A673 (cell line): ENCODE measurements around the gene AGTPBP1. TPM values are rescaled to one million over a fixed set of nuclear protein-coding genes. Genes with fewer than 3 reads are reported as not detected.
A peak's percentile ranks its signal among the peaks of the same experiment; 100 is the strongest.

ENCODE experiments used
- BruUV-seq: library from RNA; stranded (reverse); fragments of 400-500 nt; replicated peaks from 2 replicates; lab custom pipeline; 2021; lab: Mats Ljungman, UMichigan
- CTCF ChIA-PET: fragments of 300-600 bp; sonication (Branson Sonifier 250); formaldehyde crosslinking; loops from one replicate; lab custom pipeline; 2022; ENCODE audit warnings: antibody characterized with exemption; lab: Charles Lee
- POLR2A ChIA-PET: fragments of 300-600 bp; sonication (Branson Sonifier 250); formaldehyde crosslinking; loops from one replicate; lab custom pipeline; 2022; ENCODE audit warnings: antibody characterized with exemption; ENCODE audit not compliant: low non-redundant PET; lab: Charles Lee
- DNase-seq: peaks from one replicate; pipeline ENCODE4 v3.0.0-alpha.2; 2015; ENCODE audit warnings: low spot score
- H3K27ac ChIP-seq: fragments of 200-600 bp; sonication (generic); 2 replicates; pipeline ENCODE4 v1.5.1; 2016; ENCODE audit warnings: mixed run types, low read depth, mild to moderate bottlenecking, mixed read lengths, antibody characterized with exemption, low read length; ENCODE audit not compliant: poor library complexity, severe bottlenecking
- H3K27me3 ChIP-seq: fragments of 200-600 bp; sonication (generic); replicated peaks from 2 replicates; pipeline ENCODE4 v1.6.1; 2017; ENCODE audit warnings: mixed run types, low read depth, mild to moderate bottlenecking, mixed read lengths, antibody characterized with exemption, low read length; ENCODE audit not compliant: insufficient read depth, poor library complexity
- H3K36me3 ChIP-seq: fragments of 200-600 bp; sonication (generic); 2 replicates; pipeline ENCODE4 v1.6.1; 2016; ENCODE audit warnings: mixed run types, mild to moderate bottlenecking, mixed read lengths, antibody characterized with exemption, low read length; ENCODE audit not compliant: insufficient read depth, poor library complexity, severe bottlenecking
- H3K4me1 ChIP-seq: fragments of 200-600 bp; sonication (generic); 2 replicates; pipeline ENCODE4 v1.6.1; 2017; ENCODE audit warnings: mixed run types, mild to moderate bottlenecking, mixed read lengths, antibody characterized with exemption, low read length; ENCODE audit not compliant: insufficient read depth, poor library complexity, severe bottlenecking
- H3K4me3 ChIP-seq: fragments of 200-600 bp; sonication (generic); 2 replicates; pipeline ENCODE4 v1.5.1; 2016; ENCODE audit warnings: low read depth, mixed run types, mild to moderate bottlenecking, mixed read lengths, low read length; ENCODE audit not compliant: poor library complexity, severe bottlenecking
- H3K9me3 ChIP-seq: fragments of 200-600 bp; sonication (generic); 2 replicates; pipeline ENCODE4 v1.6.1; 2016; ENCODE audit warnings: mixed run types, low read depth, mild to moderate bottlenecking, mixed read lengths, antibody characterized with exemption, low read length; ENCODE audit not compliant: poor library complexity, severe bottlenecking
- EZH2 ChIP-seq: fragments of 200-600 bp; sonication (generic); IDR thresholded peaks from 2 replicates; pipeline ENCODE4 v1.6.1; 2017; ENCODE audit warnings: borderline replicate concordance, low read depth, mild to moderate bottlenecking, mixed read lengths, antibody characterized with exemption, low read length; ENCODE audit not compliant: poor library complexity, severe bottlenecking
- intact Hi-C: fragments of 100-400 bp; cut with micrococcal nuclease; formaldehyde crosslinking; loops from one replicate; pipeline ENCODE4 v1.10.0; 2022; ENCODE audit not compliant: unreplicated experiment
- total RNA-seq: library from RNA; stranded (reverse); gene quantifications from 2 replicates; pipeline ENCODE4 v1.2.3, GENCODE V29; 2021
- TF ChIP-seq, protein P1 (sequence below): fragments of 300-800, 200-600 bp; sonication (generic); conservative IDR thresholded peaks from 2 replicates; pipeline ENCODE4 v1.5.1; 2017; ENCODE audit warnings: low read depth, mild to moderate bottlenecking, antibody characterized with exemption, low read length, moderate library complexity, mixed read lengths

Gene AGTPBP1
- total RNA-seq, 1 experiment from 2014 or later, result 24.7 TPM

DNA sequence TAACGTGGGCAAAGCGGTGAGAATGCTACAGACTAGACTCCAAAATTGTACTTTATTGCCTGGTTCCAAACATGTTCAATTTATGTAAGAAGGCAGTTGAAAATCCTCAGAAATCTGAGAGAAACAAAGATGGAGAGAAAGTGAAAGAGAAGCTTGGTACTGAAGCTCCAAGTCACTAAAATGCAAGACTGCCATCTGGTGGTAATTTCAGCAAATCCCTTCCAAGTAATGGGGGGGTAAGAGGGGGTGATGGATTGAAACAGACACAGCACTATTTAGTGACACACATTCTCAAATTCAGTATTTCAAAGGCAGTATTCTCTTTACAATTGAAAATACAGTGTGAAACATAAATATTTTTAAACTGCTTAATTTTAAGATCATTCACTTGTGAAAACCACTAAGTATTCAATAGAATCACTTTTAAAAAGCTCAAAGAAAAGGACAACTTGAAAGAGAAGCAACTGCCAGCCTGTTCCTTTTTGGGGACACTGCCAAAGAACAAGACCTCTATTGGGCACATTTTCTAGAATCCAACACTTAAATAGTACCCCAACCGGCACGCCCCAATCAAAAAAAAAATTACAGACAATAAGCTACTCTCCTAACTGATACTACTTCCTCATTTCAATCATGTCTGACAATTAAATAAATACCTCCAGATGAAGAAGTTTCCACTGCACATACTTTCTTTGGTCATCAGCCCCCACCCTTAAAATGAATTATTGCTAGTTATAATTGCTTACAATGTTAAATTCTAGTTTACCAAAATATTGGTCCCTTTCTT lies 131.5 kb downstream of the AGTPBP1 start:
- POLR2A ChIA-PET, result interaction anchor here (0.5 kb wide), 1 partner anchor 44 kb away, joined by 4 read pairs; no protein-coding TSS in a partner anchor
- Histone ChIP-seq H3K27ac (no peak overlapping the region), H3K4me3 (peak overlapping the region; percentile 27), H3K9me3 (no peaks in the 10 kb centered on the region), H3K36me3 (no peaks in the 10 kb centered on the region), H3K27me3 (no peaks in the 10 kb centered on the region), H3K4me1 (no peaks in the 10 kb centered on the region)
- TF ChIP-seq EZH2, result no peak
- TF ChIP-seq, protein P1, sequence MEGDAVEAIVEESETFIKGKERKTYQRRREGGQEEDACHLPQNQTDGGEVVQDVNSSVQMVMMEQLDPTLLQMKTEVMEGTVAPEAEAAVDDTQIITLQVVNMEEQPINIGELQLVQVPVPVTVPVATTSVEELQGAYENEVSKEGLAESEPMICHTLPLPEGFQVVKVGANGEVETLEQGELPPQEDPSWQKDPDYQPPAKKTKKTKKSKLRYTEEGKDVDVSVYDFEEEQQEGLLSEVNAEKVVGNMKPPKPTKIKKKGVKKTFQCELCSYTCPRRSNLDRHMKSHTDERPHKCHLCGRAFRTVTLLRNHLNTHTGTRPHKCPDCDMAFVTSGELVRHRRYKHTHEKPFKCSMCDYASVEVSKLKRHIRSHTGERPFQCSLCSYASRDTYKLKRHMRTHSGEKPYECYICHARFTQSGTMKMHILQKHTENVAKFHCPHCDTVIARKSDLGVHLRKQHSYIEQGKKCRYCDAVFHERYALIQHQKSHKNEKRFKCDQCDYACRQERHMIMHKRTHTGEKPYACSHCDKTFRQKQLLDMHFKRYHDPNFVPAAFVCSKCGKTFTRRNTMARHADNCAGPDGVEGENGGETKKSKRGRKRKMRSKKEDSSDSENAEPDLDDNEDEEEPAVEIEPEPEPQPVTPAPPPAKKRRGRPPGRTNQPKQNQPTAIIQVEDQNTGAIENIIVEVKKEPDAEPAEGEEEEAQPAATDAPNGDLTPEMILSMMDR, result peak; percentile 86
- intact Hi-C loops, result loop anchor here (1.0 to 10.0 kb wide), 3 partner anchors 185 to 1213 kb away; no protein-coding TSS in a partner anchor
- no TSS peak for BruUV-seq
- peak; percentile 75 for DNase-seq
- CTCF ChIA-PET, result interaction anchor here (0.5 to 1.4 kb wide), 23 partner anchors 13 to 1267 kb away, joined by 3 to 16 read pairs (median 5); no protein-coding TSS in a partner anchor

DNA sequence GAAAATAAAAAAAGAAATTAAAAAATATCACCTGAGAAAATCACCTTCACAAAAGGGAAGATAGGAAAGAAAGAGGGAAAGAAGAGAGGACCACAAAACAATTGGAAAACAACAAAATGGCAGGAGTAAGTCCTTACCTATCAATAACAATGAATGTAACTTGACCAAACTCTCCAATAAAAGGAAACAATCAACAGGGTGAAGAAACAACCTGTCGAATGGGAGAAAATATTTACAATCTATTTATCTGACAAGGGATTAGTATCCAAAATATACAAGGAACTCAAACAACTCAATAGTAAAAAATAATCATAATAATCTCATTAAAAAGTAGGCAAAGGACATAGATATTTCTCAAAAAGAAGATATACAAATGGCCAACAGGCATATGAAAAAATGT lies 135.8 kb downstream of the AGTPBP1 start:
- intact Hi-C loops, result loop anchor here (5.0 kb wide), 1 partner anchor 99 kb away; no protein-coding TSS in a partner anchor
- CTCF ChIA-PET, result no interaction called here

GRCh38 chr9:85603936-85604335 lies 137.8 kb downstream of the AGTPBP1 start:
- Histone ChIP-seq H3K27ac (no peak overlapping the region), H3K4me3 (no peak overlapping the region), H3K36me3 (no peaks in the 10 kb centered on the region), H3K9me3 (no peaks in the 10 kb centered on the region), H3K4me1 (no peaks in the 10 kb centered on the region), H3K27me3 (no peaks in the 10 kb centered on the region)
- BruUV-seq, result no TSS peak
- DNase-seq, result no peak
- TF ChIP-seq EZH2, result no peak
- TF ChIP-seq, protein P1, result no peak
- CTCF ChIA-PET, result no interaction called here
- POLR2A ChIA-PET, result no interaction called here
- intact Hi-C loops, result no loop called here

More for the DNA sequence above, 135.8 kb downstream of the AGTPBP1 start:
- H3K4me3 ChIP-seq, result no peak overlapping the region
- H3K9me3 ChIP-seq, result no peaks in the 10 kb centered on the region
- H3K27me3 ChIP-seq, result no peaks in the 10 kb centered on the region
- no peak overlapping the region for H3K27ac ChIP-seq
- no peak for TF ChIP-seq EZH2
- TF ChIP-seq, protein P1, result no peak
- no peaks in the 10 kb centered on the region for H3K4me1 ChIP-seq
- BruUV-seq, result no TSS peak
- POLR2A ChIA-PET, result no interaction called here
- no peaks in the 10 kb centered on the region for H3K36me3 ChIP-seq
- DNase-seq, result no peak
